ENCODE data around the gene IL25.

The IL25 gene

DNA sequence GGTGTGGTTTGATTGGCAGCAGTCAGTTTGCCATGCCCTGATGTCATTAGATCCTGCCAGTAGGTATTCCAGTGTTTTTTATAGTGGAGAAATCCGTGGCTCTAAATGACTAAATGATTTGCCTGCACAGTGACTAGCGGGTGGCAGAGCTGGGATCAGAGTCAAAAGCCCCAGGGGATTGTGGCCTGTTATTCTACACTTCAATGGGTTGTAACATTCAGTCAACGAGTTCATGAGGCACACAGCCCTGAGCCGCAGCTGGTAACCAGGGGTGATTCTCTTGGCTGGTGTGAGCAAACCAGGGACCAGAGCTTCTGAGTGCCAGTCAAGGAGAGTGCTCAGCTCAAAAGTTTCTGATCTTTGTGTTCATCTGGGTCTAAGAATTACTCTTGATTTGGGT is 33.6 kb downstream of the IL25 start:
- Histone ChIP-seq H4K20me1 (ENCODE audit: insufficient read depth, low read length) (no peaks in the 10 kb centered on the region), H3K36me3 (replicated peaks; ENCODE audit: insufficient read depth, low read length) (no peaks in the 10 kb centered on the region), H3F3A (ENCODE audit: insufficient read depth, low read length) (no peaks in the 10 kb centered on the region), H3K27ac (ENCODE audit: low read length) (no peak overlapping the region), H3K79me2 (ENCODE audit: low read length) (no peaks in the 10 kb centered on the region), H3K4me3 (ENCODE audit: low read length) (no peak overlapping the region), H2AFZ (ENCODE audit: low read length) (no peak overlapping the region), H3K27me3 (replicated peaks; ENCODE audit: insufficient read depth, low read length) (peaks cover 33% of the 10 kb centered on the region), H3K9me3 (replicated peaks; ENCODE audit: insufficient read depth, low read length) (no peaks in the 10 kb centered on the region), H3K9me2 (replicated peaks; ENCODE audit: insufficient read depth, low read length) (no peaks in the 10 kb centered on the region), H3K4me2 (ENCODE audit: low read depth, low read length) (no peak overlapping the region), H3K9ac (ENCODE audit: low read length) (no peak overlapping the region), H3K4me1 (ENCODE audit: low read length) (no peaks in the 10 kb centered on the region)
- TF ChIP-seq, protein P1, sequence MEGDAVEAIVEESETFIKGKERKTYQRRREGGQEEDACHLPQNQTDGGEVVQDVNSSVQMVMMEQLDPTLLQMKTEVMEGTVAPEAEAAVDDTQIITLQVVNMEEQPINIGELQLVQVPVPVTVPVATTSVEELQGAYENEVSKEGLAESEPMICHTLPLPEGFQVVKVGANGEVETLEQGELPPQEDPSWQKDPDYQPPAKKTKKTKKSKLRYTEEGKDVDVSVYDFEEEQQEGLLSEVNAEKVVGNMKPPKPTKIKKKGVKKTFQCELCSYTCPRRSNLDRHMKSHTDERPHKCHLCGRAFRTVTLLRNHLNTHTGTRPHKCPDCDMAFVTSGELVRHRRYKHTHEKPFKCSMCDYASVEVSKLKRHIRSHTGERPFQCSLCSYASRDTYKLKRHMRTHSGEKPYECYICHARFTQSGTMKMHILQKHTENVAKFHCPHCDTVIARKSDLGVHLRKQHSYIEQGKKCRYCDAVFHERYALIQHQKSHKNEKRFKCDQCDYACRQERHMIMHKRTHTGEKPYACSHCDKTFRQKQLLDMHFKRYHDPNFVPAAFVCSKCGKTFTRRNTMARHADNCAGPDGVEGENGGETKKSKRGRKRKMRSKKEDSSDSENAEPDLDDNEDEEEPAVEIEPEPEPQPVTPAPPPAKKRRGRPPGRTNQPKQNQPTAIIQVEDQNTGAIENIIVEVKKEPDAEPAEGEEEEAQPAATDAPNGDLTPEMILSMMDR (IDR thresholded peaks at IDR 0.05; ENCODE audit: low read length), result no peak
- TF ChIP-seq EZH2 (optimal IDR thresholded peaks at IDR 0.05; ENCODE audit: low read depth, low read length), result no peak
- no peak for TF ChIP-seq EZH2phosphoT487 (IDR thresholded peaks at IDR 0.05; ENCODE audit: low read length)
- no peak for DNase-seq

DNA sequence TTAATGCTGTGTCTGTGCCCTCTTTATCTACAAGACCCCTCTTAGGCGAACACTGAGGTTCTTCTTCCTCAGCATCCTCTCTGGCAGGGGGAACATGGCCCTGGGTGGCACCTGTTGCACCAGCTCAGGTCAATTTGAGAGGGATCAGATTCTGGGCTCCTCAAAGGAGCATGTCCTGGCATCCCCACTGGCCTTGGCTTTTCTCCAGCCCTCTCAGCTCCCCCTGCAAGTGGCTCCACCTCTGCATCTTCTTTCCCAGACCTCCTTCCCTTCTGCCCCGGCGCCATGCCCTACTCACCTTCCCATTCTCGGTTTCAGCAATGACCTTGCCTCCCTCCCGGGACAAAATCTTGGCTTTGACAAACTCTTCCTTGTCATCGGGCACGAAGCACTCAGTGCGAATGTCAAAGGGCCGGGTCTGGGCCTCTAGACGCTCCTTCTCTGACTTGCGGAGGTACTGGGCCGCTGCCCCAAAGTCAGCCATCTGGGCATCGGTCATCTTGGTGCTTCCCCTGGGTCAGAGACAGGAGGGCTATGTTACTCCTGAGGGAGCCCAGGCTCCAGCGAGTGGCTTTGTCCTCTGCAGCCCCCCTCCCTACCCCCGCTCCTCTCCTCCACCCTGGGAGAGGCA is 34.2 kb downstream of the IL25 start:
- no peak for DNase-seq
- no peaks in the 10 kb centered on the region for H3F3A ChIP-seq (ENCODE audit: insufficient read depth, low read length)
- H3K9me3 ChIP-seq (replicated peaks; ENCODE audit: insufficient read depth, low read length), result no peaks in the 10 kb centered on the region
- no peaks in the 10 kb centered on the region for H3K4me1 ChIP-seq (ENCODE audit: low read length)
- no peaks in the 10 kb centered on the region for H3K79me2 ChIP-seq (ENCODE audit: low read length)
- TF ChIP-seq EZH2phosphoT487 (IDR thresholded peaks at IDR 0.05; ENCODE audit: low read length) (no peak), EZH2 (optimal IDR thresholded peaks at IDR 0.05; ENCODE audit: low read depth, low read length) (no peak)
- TF ChIP-seq, protein P1 (IDR thresholded peaks at IDR 0.05; ENCODE audit: low read length), result no peak
- H4K20me1 ChIP-seq (ENCODE audit: insufficient read depth, low read length), result no peaks in the 10 kb centered on the region
- no peaks in the 10 kb centered on the region for H3K36me3 ChIP-seq (replicated peaks; ENCODE audit: insufficient read depth, low read length)
- H3K9ac ChIP-seq (ENCODE audit: low read length), result no peak overlapping the region
- no peak overlapping the region for H3K4me3 ChIP-seq (ENCODE audit: low read length)
- H2AFZ ChIP-seq (ENCODE audit: low read length), result no peak overlapping the region
- H3K27ac ChIP-seq (ENCODE audit: low read length), result no peak overlapping the region
- H3K4me2 ChIP-seq (ENCODE audit: low read depth, low read length), result no peak overlapping the region
- H3K9me2 ChIP-seq (replicated peaks; ENCODE audit: insufficient read depth, low read length), result no peaks in the 10 kb centered on the region
- H3K27me3 ChIP-seq (replicated peaks; ENCODE audit: insufficient read depth, low read length), result peaks cover 38% of the 10 kb centered on the region

DNA sequence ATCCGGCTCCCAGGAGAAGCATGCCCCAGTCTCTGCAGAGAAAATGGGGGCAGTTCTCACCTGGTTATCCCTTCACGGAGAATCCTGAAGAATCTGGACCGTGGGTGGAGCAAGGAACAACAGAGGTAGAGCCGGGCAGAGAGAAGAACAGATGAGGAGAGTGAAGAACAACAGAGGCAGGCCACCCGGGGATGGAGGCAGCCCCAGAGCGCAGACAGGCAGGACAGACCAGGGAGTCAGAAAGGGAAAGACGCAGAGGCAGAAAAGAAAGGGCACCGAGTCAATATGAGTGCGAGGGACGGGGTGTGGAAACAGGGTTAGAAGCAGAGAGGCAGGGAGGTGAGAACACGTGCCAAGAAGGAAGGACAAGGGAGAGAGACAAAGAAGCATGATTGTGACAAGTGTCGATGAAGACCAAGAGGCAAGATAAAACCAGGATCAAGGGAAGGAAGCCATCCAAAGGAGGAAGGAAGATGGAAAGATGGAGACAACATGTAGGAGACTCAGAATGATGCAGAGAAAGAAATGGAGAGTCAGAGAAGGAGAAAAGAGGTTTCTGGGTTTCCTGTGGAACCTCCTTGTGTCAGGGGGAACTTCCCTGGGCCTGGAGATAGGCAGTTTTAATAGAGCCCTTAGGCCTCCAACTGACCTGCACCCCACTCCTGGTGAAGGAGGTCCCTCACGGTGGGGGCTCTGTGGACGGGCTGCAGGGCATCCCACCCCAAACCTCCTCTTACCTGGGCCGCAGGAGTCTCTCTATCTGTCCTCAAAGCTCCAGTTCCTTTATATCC is 35.1 kb downstream of the IL25 start, which contains the start of gene MYH6:
Gene MYH6 (minus strand): TSS at position 758 of the 791 bp plus-strand sequence. CDS start 1,050 bp downstream, outside the sequence.
- no peaks in the 10 kb centered on the region for H3K9me2 ChIP-seq (replicated peaks; ENCODE audit: insufficient read depth, low read length)
- no peaks in the 10 kb centered on the region for H3F3A ChIP-seq (ENCODE audit: insufficient read depth, low read length)
- no peak within 1 kb of the TSS for H3K9ac ChIP-seq (ENCODE audit: low read length)
- no peaks in the 10 kb centered on the region for H4K20me1 ChIP-seq (ENCODE audit: insufficient read depth, low read length)
- DNase-seq, result no peak
- no peaks in the 10 kb centered on the region for H3K79me2 ChIP-seq (ENCODE audit: low read length)
- TF ChIP-seq EZH2 (optimal IDR thresholded peaks at IDR 0.05; ENCODE audit: low read depth, low read length) (no peak), EZH2phosphoT487 (IDR thresholded peaks at IDR 0.05; ENCODE audit: low read length) (no peak)
- TF ChIP-seq, protein P1 (IDR thresholded peaks at IDR 0.05; ENCODE audit: low read length), result no peak
- no peak within 1 kb of the TSS for H3K4me2 ChIP-seq (ENCODE audit: low read depth, low read length)
- H3K36me3 ChIP-seq (replicated peaks; ENCODE audit: insufficient read depth, low read length), result no peaks in the 10 kb centered on the region
- no peaks in the 10 kb centered on the region for H3K9me3 ChIP-seq (replicated peaks; ENCODE audit: insufficient read depth, low read length)
- H3K4me1 ChIP-seq (ENCODE audit: low read length), result no peaks in the 10 kb centered on the region
- no peak within 1 kb of the TSS for H2AFZ ChIP-seq (ENCODE audit: low read length)
- no peak within 1 kb of the TSS for H3K27ac ChIP-seq (ENCODE audit: low read length)
- no peak within 1 kb of the TSS for H3K4me3 ChIP-seq (ENCODE audit: low read length)
- H3K27me3 ChIP-seq (replicated peaks; ENCODE audit: insufficient read depth, low read length), result peaks cover 47% of the 10 kb centered on the region

Data from MM.1S (cell line).